SK-N-SH (cell line): ENCODE results near the gene ADCY5.

Experiments used
- CTCF ChIP-seq: fragments of 200-600 bp; sonication (generic); IDR thresholded peaks from 2 replicates; pipeline ENCODE4 v1.6.1; 2017; ENCODE audit warnings: antibody characterized with exemption, mild to moderate bottlenecking, moderate library complexity
- EP300 ChIP-seq, 2 experiments: IDR thresholded peaks; 2 replicates each; pipeline versions ENCODE4 v1.4.0 to v1.6.1; 2012; ENCODE audit warnings: borderline replicate concordance in 1 of 2, low read depth in 1 of 2, low read length in 1 of 2
- JUND ChIP-seq: IDR thresholded peaks from 2 replicates; pipeline ENCODE4 v1.4.0; 2012
- POLR2AphosphoS5 ChIP-seq: IDR thresholded peaks from 2 replicates; pipeline ENCODE4 v1.6.1; 2012; ENCODE audit warnings: low read depth, low read length
- RFX5 ChIP-seq: IDR thresholded peaks from 2 replicates; pipeline ENCODE4 v1.6.1; 2012; ENCODE audit warnings: mild to moderate bottlenecking, improper control_type of control experiment, low read length

GRCh38 chr3:123439806-123440580, 8.9 kb downstream of the ADCY5 start:
- no peak for TF ChIP-seq CTCF
- TF ChIP-seq POLR2AphosphoS5 = no peak
- TF ChIP-seq EP300 (IDR thresholded peaks at IDR 0.05; ENCODE audit: borderline replicate concordance in 1 of 2, low read depth in 1 of 2, low read length in 1 of 2) = no peak
- TF ChIP-seq RFX5 = no peak
- TF ChIP-seq JUND = no peak
